Iris pigment epithelial cell (primary cell): ENCODE data around the gene TLR9.
"Not testable (repeated sequence)": the region's sequence is repeated elsewhere in the genome, so short reads cannot be mapped to it uniquely, and the experiment has no call there.

Source experiments
- DNase-seq: peaks from one replicate; pipeline ENCODE4 v3.0.0-alpha.2; 2011; ENCODE audit warnings: low read depth

The TLR9 gene

GRCh38 chr3:52194485-52195290 is 30.8 kb downstream of the TLR9 start:
- no peak for DNase-seq

DNA sequence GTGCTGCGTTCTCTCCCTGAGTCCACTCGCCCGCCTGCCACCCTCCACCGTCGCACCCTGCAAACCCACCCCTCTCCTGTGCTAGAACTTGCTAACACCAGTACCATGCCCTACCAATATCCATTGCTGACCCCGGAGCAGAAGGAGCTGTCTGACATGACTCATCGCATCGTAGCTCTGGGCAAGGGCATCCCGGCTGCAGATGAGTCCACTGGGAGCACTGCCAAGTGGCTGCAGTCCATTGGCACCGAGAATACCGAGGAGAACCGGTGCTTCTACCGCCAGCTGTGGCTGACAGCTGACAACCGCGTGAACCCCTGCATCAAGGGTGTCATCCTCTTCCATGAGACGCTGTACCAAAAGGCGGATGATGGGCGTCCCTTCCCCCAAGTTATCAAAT is 32.4 kb downstream of the TLR9 start:
- DNase-seq: no peak

GRCh38 chr3:52191663-52192062 is 33.8 kb downstream of the TLR9 start:
- DNase-seq: no peak

DNA sequence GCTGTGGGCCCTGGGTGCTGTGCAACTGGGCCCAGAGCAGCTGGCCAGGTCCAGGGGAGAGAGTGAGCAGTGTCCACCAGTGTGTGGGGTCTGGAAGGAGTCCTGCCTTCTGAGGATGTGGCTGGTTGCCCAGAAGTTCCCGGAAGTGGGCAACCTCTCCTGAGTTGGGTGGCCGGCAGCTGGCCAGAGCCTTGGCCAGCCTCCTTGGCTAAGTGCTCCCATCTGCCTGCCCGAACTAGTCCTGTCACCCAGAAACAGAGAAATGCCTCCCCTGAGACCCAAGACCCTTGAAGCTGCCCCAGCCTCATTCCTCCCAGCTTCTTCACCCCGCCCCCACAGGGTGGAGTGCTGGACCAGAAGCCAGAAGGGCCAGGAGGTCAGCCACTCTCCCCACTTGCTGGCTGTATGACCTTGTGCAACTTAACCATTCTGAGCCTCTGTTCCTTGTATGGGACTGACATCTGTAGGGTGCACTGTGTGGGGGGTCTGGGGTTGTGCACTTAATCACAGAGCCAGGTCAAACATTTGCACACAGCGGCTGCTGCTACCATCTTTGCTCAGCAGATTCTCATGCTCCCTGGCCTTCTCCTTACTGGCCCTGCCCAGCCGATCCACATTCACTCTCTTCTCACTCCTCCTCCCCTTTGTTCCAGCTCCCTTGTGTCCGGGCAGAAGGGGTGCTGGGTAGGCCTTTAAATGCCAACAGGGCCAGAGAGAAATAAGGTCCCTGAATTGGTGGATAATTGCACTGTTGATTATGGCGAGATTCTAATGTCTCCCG is 35.0 kb downstream of the TLR9 start:
- DNase-seq: no peak

- no peak for DNase-seq
Observed at GRCh38 chr3:52188556-52188955, 36.9 kb downstream of the TLR9 start.

- no peak for DNase-seq
Observed at GRCh38 chr3:52186729-52187128, 38.7 kb downstream of the TLR9 start.

DNA sequence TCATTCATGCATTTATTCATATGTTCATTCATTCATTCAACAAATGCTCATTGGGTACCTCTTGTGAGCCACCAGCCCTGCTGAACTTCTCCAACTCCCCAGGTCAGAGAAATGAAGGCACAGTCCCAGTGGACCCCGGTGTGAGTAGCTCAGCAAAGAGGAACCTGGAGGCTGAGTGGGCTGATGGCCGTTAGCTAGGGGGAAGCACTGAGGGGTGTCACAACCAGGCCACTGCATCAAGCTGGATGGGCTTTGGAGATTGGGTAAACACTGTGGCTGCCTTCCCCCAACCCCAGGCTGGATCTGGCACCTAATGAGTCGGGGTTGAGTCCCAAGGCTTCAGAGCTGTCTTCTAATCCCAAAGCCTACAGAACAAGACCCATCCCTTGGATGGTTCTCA is 39.6 kb downstream of the TLR9 start:
- DNase-seq: no peak

DNA sequence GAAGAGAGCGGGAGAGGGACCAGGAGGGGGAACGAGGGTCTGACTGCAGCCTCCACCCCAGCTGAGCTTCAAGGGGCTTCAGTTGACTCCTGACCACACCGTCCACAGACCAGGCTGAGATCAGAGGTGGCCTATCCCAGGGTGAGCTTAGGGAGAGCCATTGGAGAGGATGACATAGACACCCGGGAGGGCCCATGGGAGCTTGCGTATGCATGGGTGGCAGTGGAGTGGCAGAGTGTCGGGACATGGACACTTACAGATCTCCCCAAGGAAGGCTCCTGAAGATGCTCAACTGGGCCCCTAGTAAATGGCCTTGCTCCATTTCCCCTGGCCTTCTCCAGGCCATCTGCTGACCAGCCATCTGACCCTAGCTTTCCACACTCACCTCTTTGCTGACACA is 40.1 kb downstream of the TLR9 start:
- no peak for DNase-seq

DNA sequence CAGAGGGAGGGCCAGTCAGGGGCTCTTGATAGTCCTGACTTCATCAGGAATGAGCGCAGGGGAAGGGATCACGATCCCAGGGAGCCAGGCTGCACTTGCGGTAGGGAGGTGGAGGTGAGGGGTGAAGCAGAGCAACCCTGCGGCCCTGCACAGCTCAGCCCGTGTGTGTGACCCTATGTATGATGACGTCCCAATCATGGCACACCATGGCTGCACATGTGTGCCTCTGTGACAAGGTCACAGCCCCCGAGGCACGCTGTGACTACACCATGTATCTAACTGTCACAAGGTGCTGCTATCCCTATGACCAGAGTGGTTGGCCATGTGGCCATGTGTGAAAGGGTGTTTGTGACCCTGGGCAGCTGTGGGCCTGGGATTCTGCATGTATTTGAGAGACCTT is 40.8 kb downstream of the TLR9 start:
- no peak for DNase-seq

GRCh38 chr3:52183786-52184445 is 41.5 kb downstream of the TLR9 start:
- no peak for DNase-seq

DNA sequence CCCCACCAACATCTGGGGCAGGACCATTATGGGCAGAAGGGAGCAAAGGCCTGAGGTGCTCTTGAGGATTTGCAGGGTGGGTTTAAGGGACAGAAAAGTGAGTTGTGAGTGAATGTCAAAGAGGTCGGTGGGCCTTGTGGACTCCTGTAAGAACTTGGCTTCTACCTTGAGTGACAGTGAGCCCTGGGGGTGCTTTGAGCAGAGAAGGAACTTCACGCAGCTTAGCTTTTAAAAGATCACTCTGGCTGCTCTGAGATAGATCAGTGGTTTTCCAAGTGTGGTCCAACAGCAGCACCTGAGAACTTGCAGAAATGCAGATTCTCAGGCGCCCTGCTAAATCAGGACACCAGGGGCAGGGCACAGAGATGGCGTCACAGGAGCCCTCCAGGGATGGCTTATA is 42.8 kb downstream of the TLR9 start:
- no peak for DNase-seq

DNA sequence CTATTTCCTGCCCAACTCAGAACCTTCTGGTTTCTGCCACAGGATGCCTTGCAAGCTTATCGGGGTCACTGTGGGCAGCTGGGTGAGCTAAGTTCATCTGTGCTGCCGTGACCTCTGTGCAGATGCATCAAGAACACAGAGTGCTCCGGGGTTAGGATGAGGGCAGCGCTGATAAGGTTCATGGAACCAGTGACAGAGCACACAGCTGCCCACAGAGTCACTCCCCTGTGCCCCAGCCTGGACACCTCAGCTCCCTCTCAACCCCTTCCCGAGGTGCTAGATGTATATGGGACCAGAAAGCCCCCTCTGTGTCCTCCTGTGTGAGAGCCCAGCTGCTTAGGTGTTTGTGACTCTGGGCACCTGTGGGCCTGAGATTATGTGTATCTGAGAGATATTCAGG is 43.2 kb downstream of the TLR9 start:
- no peak for DNase-seq

GRCh38 chr3:52181543-52181942 is 43.9 kb downstream of the TLR9 start:
- DNase-seq: peak; percentile 72

GRCh38 chr3:52178537-52178936 is 46.9 kb downstream of the TLR9 start:
- no peak for DNase-seq

DNA sequence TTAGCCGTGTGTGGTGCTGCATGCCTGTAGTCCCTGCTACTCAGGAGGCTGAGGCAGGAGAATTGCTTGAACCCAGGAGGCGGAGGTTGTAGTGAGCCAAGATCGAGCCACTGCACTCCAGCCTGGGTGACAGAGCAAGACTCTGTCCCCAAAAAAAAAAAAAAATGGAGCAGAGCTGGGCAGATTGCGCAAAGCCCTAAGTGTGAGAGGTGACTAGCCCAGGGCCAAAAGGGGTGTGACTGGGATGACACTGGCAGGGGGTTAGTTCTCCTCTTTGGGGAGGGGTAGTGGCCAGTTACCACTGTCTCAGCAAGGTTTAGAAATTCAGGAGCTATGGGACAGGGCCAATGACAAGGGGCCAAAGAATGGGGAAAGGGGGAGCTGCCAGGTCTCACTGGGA is 47.3 kb downstream of the TLR9 start:
- not testable (repeated sequence) for DNase-seq

GRCh38 chr3:52177701-52178042 is 47.8 kb downstream of the TLR9 start:
- no peak for DNase-seq

DNA sequence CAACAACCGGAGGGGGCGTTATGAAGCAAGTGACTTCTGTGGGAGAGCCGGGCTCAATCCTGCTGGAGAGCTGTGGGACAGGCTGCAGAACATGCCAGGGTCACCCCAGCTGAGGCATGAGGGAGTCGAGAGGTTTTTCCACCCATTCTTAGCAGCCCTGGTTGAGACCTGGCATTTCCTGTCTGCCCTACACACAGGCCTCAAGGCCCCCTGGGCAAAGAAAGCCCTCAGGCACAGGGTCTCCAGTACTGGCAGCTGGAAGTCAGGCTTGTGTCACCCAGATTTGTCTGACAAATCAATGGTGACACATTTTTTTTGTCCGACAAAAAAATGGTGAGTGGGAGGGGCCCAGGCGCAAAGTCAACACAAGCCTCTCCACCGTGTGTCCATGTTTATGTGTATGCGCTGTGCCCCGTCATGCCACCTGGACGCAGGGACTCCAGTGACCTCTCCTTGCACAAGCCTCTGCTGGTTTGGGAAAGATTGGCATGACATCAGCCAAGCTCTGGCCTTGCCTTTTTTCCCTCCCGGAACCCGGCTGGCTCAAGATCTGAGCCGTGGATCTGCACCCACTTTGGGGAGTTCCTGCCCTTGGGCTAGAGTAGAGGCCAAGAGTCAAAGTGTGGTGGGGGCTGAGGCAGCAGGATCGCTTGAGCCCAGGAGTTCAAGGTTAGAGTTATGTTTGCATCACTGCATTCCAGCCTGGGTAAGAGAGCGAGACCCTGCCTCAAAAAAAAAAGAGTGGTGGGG is 48.3 kb downstream of the TLR9 start:
- no peak for DNase-seq

GRCh38 chr3:52176180-52176752 is 49.2 kb downstream of the TLR9 start:
- DNase-seq: no peak

GRCh38 chr3:52175416-52176179 is 49.8 kb downstream of the TLR9 start:
- no peak for DNase-seq

- no peak for DNase-seq
Observed at GRCh38 chr3:52174896-52175295, 50.5 kb downstream of the TLR9 start.

GRCh38 chr3:52173101-52173500 is 52.3 kb downstream of the TLR9 start:
- DNase-seq: no peak
